HG02840 (cell line): ENCODE data around the gene UTP14C.
"Not testable (repeated sequence)": the region's sequence is repeated elsewhere in the genome, so short reads cannot be mapped to it uniquely, and the experiment has no call there.

Source experiments
- ATAC-seq: cut with Tn5 transposase; IDR thresholded peaks from one replicate; pipeline ENCODE4 v1.9.1; 2021; ENCODE audit warnings: mild to moderate bottlenecking, moderate library complexity, moderate number of reproducible peaks; ENCODE audit not compliant: unreplicated experiment, low FRiP score

UTP14C gene, protein sequence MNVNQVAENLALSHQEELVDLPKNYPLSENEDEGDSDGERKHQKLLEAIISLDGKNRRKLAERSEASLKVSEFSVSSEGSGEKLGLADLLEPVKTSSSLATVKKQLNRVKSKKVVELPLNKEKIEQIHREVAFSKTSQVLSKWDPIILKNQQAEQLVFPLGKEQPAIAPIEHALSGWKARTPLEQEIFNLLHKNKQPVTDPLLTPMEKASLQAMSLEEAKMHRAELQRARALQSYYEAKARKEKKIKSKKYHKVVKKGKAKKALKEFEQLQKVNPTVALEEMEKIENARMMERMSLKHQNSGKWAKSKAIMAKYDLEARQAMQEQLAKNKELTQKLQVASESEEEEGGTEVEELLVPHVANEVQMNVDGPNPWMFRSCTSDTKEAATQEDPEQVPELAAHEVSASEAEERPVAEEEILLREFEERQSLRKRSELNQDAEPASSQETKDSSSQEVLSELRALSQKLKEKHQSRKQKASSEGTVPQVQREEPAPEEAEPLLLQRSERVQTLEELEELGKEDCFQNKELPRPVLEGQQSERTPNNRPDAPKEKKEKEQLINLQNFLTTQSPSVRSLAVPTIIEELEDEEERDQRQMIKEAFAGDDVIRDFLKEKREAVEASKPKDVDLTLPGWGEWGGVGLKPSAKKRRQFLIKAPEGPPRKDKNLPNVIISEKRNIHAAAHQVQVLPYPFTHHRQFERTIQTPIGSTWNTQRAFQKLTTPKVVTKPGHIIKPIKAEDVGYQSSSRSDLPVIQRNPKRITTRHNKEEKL

GRCh38 chr13:52024481-52024880 is at the start of gene UTP14C:
Gene UTP14C, plus strand, starts transcription at chr13:52024691. Its CDS starts 4,114 bp downstream, at chr13:52028805.
- no peak for ATAC-seq

DNA sequence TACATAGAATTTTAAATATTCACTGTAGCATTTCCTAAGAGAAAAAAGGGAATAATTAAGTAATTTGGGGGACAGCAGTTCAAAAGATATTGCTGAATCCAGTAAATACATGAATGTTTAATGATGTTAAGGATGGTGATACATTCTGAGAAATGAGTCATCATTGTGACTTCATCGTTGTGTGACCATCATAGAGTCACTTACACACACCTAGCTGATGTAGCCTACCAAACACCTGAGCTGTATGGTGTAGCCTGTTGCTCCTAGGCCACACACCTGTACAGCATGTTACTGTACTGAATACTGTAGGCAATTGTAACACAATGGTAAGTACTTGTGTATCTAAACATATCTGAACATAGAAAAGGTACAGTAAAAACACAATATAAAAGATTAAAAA is 48.1 kb upstream of the UTP14C start:
- ATAC-seq: no peak

DNA sequence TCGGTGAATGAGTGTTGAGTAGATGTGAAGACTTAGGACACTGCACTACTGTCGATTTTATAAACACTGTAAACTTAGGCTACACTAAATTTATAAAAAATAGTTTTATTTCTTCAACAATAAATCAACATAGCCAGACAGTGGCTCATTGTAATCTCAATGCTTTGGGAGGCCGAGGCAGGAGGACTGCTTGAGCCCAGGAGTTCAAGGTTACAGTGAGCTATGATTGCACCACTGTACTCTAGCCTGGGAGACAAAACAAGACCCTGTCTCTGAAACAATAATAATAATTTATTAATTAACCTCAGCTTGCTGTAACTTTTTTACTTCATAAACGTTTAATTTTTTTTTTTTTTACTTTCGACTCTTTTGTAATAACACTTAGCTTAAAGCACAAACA is 47.6 kb upstream of the UTP14C start:
- no peak for ATAC-seq

DNA sequence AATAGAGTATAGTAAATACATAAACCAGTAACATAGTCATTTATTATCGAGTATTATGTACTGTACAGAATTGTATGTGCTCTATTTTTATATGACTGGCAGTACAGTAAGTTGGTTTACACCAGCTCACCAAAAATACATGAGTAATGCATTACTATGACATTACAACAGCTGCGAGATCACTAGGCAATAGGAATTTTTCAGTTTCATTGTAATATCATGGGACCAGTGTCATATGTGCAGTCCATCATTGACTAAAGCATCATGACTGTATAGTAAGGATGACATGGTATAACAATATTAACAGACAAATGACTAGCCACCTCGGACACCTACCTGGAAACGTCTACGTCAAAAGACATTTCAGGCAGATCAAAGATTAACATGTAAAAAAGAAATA is 46.9 kb upstream of the UTP14C start:
- no peak for ATAC-seq

- no peak for ATAC-seq
Observed at GRCh38 chr13:51978796-51979556, 45.5 kb upstream of the UTP14C start.

DNA sequence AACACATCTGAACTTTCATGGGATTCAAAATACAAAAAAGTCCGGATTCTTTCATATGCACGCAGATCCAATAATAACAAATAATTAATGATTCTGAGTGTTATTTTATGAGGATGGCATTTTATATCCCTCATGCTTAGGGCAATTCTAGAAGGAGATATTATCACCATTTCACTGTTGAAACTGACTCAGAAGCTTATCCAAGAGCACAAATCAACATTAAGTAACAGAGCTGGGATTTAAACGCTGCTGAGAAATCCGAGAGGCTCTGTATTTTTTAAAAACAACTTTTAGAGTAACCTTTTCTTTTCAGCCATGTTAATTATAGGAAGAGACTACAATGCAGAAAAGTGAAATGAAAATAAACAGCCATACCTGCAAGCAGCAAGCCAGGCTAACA is 43.6 kb upstream of the UTP14C start:
- ATAC-seq: no peak

DNA sequence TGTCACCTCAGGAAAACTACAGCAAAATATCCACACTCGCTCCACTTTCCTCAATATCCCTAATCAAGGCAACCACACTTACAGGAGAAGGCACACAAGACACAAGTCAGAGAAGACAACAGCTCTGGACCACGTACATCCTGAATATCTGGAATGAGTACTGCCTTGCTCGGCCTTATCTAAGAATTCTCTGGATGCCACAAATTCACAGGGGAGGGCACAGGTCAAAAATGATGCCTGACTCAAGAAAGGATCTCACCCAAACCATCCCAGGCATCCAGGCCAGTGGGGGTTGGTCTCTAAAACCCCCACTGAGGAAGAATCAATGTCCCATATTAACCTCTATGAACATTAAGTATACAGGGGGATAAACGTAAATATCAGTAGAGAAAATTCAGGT is 43.1 kb upstream of the UTP14C start:
- no peak for ATAC-seq

DNA sequence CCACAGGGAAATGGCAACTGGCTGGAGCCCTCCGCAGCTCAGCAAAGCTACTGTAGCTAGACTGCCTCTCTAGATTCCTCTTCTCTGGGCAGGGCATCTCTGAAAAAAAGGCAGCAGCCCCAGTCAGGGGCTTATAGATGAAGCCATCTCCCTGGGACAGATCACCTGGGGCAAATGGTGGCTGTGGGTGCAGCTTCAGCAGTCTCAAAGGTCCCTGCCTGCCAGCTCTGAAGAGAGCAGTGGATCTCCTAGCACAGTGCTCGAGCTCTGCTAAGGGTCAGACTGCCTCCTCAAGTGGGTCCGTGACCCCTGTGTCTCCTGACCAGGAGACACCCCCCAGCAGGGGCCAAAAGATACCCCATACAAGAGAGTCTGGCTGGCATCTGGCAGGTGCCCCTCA is 41.2 kb upstream of the UTP14C start:
- ATAC-seq: not testable (repeated sequence)

- ATAC-seq: not testable (repeated sequence)
Observed at GRCh38 chr13:51984904-51985303, 39.6 kb upstream of the UTP14C start.

DNA sequence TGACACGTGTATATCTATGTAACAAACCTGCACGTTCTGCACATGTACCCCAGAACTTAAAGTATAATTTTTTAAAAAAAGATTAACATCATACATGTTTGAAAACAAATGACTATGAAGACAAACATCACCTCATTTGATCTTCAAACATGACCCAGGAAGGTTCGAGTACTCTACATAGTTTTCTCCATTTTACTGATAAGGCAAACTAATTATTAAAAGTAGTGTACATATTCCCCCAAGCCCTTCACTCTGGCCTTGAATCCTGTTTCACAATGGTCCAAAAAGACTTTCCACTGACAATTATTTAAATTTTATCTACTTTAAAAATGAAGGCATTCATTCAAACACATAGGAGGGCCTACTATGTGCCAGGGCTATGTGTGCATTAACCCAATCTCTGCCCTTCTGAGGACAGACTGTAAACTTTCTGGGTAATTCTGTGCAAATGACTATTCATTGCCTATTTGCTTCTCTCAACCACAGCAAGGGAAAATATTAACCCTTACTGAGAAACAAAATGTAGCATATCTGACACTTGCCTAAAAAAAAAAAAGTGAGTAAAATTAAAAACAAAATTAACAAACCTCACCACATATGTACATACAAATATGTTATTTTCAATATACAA is 35.4 kb upstream of the UTP14C start:
- ATAC-seq: no peak

GRCh38 chr13:51993713-51994112 is 30.8 kb upstream of the UTP14C start:
- no peak for ATAC-seq

GRCh38 chr13:51995677-51996551 is 28.6 kb upstream of the UTP14C start:
- no peak for ATAC-seq

DNA sequence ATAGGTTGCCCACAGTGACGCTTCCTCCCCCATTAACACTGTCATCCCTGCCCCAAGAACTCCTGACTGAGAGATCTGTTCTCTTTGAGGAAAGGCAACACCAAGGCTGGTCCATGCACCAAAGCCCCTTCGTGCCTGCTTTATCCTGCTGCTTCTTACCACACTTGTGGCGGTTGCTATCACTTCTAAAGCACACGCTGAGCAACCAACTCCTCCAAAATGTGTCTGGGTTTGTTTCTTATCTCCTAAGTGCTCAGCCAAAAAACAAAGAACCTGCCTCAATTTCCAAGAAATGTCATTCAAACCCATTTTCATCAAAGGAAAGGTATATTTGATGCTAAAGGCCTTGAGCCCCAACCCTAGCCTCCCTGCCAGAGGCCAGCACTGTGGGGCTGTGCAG is 27.9 kb upstream of the UTP14C start:
- no peak for ATAC-seq

- no peak for ATAC-seq
Observed at GRCh38 chr13:51997186-51997585, 27.3 kb upstream of the UTP14C start.

DNA sequence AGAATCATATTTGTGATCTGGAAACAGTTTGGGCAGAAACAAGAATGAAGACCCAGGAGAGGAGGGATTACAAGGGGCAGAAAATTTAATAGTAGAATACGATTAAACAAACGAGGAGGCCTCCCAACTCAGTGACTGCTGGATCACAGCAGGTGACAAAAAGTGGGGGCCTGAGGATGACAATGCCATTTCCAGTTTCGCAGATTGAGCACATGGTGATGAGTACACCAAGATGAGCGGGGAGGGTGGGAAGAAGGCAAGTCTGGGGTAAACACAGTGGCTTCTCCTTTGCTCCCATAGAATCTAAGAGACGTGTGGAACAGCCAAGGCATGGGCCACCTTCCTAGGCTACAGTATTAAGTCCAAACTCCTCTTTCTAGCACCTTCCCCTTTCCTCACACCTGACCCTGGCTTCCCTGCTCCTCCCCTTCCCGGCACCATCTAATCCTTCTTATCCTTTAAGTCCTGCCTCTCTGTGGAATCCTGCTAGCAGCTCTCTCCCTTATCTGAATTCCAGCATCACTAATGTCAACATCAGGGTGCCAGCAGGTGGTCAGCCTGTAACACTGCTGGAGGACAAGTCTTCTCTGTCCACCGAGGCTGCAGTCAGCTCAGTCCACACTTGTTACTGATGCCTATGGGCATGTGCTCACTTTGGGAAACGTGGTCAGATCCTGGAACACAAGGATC is 26.7 kb upstream of the UTP14C start:
- no peak for ATAC-seq

DNA sequence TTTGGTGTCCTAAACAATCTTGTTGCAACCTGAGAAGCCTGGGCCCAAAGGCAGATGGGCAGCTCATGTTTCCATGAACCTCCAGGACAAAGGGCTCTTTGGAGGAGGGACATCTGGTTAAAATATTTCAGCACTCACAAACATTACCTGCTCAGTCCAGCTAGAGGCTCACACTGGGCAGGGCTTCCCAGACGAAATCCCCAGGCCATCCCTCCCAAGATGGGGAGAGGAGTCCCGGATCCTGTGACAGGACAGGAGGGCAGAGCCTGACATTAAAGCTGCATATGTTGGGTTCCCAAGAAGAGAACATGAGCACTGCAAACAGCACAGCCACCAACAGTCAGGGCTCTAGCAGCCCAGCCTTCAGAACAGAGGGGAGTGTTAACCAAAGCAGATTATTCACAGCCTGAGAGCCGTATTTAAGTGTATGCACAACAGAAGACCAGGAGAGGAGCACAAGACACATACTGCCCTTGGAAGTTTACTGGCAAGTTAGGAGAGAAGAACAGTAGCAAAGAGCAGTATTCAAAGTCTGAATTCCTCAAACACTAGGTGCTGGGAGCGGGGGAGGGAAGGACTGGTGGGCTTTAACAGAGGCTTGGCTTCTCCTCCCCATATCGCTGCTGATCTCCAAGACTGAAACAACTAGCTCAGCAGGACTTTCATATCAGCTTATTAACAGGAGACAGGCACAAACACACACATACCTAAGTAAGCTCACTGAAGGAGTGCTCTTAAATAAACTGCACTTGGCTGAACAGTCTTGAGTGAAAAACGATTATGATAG is 25.6 kb upstream of the UTP14C start:
- ATAC-seq: no peak

DNA sequence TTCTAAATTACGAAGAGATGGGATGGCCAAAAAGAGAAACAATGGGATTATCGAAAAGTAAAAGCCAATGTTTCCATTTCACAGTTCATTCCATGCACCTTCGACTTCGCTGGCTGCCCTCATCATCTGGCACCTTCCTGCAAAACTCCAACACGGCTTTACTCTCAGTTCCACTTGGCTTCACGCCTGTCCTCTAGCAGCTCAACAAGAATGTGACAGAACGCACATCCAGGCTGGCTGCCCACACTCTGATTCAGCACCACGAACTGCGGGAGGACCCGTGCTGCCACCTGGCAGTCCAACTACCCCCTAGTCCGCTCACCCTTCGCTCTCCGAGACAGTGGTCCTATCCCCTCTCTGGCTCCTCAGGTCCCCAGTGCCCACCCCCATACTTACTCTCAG is 25.0 kb upstream of the UTP14C start:
- ATAC-seq: no peak

GRCh38 chr13:51999921-52000320 is 24.6 kb upstream of the UTP14C start:
- ATAC-seq: no peak
